Activated T-cell treated with anti-CD3 and anti-CD28 coated beads, Interleukin-2, amount 50 U/mL, for 72 hours (primary cell): ENCODE results near the gene ATP5MK. TPM values are rescaled to one million over a fixed set of nuclear protein-coding genes. Genes with fewer than 3 reads are reported as not detected.

Experiments used
- ATAC-seq, 2 donors: fragments of 150-1000 bp; cut with Tn5 transposase; replicated peaks in 1 of 2; 2 replicates each; pipeline ENCODE4 v1.10.0; 2021; ENCODE audit warnings: moderate library complexity in 2 of 2, mild to moderate bottlenecking in 1 of 2
- DNase-seq, 2 donors: peaks; one replicate each; pipeline ENCODE4 v3.0.0; 2021 to 2022; ENCODE audit warnings: mixed read lengths in 1 of 2
- H3K27ac Mint-ChIP-seq: one replicate; pipeline ENCODE4 v1.8.0; 2022; ENCODE audit warnings: mild to moderate bottlenecking, moderate library complexity, mixed read lengths
- H3K27me3 Mint-ChIP-seq: one replicate; pipeline ENCODE4 v1.8.0; 2022; ENCODE audit warnings: low read depth, mixed read lengths
- H3K36me3 Mint-ChIP-seq, 2 donors: one replicate each; pipeline ENCODE4 v1.8.0; 2022; ENCODE audit warnings: mixed read lengths in 2 of 2, mild to moderate bottlenecking in 1 of 2; ENCODE audit not compliant: insufficient read depth in 2 of 2
- H3K4me1 Mint-ChIP-seq: one replicate; pipeline ENCODE4 v1.8.0; 2022; ENCODE audit warnings: low read depth, mixed read lengths
- H3K4me3 Mint-ChIP-seq, 2 donors: one replicate each; pipeline ENCODE4 v1.8.0; 2022; ENCODE audit warnings: mild to moderate bottlenecking in 2 of 2, mixed read lengths in 2 of 2, moderate library complexity in 2 of 2
- H3K9me3 Mint-ChIP-seq, 2 donors: one replicate each; pipeline ENCODE4 v1.8.0; 2022; ENCODE audit warnings: mixed read lengths in 2 of 2
- total RNA-seq, 2 donors: library from RNA; stranded (reverse); gene quantifications; one replicate each; pipeline ENCODE4 v1.2.3, GENCODE V29; 2022

The ATP5MK gene, protein sequence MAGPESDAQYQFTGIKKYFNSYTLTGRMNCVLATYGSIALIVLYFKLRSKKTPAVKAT
- total RNA-seq, result 100 to 1,000 TPM; 245 to 260 TPM

DNA sequence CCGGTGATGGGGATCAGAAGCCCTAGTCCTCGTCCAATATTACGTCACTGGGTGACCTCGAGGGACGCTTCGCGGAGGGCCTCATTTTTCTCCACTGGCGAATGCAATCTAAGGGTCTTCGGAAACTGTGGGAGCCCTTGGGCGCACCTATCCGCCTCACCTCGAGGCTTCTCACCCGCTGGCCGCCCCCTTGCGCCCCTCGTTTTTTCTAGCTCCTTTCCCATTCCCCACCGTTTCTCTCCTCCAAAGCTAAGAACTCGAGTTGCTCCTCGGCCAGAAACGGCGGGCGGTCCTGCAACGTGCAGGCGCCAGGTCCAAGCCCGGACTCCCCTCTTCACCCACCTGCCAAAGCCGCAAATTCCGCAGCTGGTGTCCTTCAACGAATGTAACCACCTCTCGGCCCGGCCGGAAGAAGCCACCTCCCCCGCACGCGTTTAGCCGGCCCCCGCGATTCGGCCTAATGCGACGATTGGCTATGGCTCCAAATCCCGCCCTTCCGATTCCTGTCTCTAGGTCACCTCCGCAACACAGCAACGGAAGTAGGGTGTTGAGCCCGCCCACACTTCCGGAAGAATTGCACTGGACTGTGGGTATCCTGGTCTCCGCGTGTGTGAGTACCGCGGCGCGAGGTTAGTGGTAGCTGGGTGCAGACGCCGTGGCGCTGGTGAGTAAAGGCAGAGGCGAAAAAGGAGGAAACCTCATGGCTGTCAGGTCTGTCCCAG is at the start of gene ATP5MK, which contains the start of gene PDCD11:
TSS of gene ATP5MK (minus strand) at position 409 of the 722 bp plus-strand sequence. CDS start 4,018 bp downstream, outside the sequence.
TSS of gene PDCD11 (plus strand) at position 560 of the 722 bp plus-strand sequence. CDS start 1,801 bp downstream, outside the sequence.
- peak; percentile 100 for ATAC-seq

DNA sequence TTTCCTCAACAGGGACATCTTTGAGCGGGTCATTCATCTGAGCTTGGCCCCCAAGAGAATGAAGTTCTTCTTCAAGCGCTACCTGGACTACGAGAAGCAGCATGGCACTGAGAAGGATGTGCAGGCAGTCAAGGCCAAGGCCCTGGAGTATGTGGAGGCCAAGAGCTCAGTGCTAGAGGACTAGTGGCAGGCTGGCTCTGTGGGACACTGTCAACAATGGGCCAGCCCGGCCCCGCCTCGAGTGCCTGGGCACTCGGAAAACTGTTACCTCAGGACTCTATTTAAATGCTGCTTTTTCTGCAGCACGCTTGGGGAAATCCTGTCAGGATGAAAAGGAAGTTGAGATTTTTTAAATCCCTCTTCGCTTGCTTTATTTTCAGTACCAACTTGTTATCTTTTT is 49.1 kb upstream of the ATP5MK start:
- Mint-ChIP-seq H3K27ac (no peak overlapping the region), H3K4me3 (no peak overlapping the region), H3K4me1 (peaks cover 21% of the 10 kb centered on the region), H3K9me3 (no peaks in the 10 kb centered on the region), H3K36me3 (peaks cover 13 to 24% of the 10 kb centered on the region in 2 donors), H3K27me3 (no peaks in the 10 kb centered on the region)
- ATAC-seq, result no peak
- no peak for DNase-seq

More for the DNA sequence above, at the start of gene ATP5MK, which contains the start of gene PDCD11:
- Mint-ChIP-seq H3K9me3 (no peaks in the 10 kb centered on the region), H3K27me3 (no peaks in the 10 kb centered on the region), H3K27ac (peak within 1 kb of the TSS; percentile 99), H3K4me1 (peaks cover 61% of the 10 kb centered on the region), H3K36me3 (peaks cover 6 to 23% of the 10 kb centered on the region in 2 donors), H3K4me3 (peak within 1 kb of the TSS; percentile 97 to 98)
- peak; percentile 96 to 98 for DNase-seq

DNA sequence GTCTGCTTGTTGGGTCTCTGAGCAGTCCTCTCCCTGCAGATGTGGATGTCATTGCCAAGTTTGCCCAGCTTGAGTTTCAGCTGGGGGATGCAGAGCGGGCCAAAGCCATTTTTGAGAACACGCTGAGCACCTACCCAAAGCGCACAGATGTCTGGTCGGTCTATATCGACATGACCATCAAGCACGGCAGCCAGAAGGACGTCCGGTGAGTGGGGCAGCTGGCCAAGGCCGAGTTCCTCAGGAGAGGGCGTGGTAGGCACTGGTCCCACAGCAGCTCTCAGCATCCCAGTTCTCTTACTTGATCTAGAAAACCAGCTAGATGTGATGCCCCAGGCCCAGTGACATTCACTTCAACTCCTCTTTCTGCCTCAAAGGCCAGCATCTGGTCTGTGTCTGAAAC is 48.2 kb upstream of the ATP5MK start:
- H3K27ac Mint-ChIP-seq, result no peak overlapping the region
- no peaks in the 10 kb centered on the region for H3K9me3 Mint-ChIP-seq
- H3K4me3 Mint-ChIP-seq, result no peak overlapping the region
- H3K36me3 Mint-ChIP-seq, result peaks cover 12 to 26% of the 10 kb centered on the region in 2 donors
- no peaks in the 10 kb centered on the region for H3K27me3 Mint-ChIP-seq
- H3K4me1 Mint-ChIP-seq, result peaks cover 16% of the 10 kb centered on the region
- ATAC-seq (no peak), DNase-seq (no peak)

DNA sequence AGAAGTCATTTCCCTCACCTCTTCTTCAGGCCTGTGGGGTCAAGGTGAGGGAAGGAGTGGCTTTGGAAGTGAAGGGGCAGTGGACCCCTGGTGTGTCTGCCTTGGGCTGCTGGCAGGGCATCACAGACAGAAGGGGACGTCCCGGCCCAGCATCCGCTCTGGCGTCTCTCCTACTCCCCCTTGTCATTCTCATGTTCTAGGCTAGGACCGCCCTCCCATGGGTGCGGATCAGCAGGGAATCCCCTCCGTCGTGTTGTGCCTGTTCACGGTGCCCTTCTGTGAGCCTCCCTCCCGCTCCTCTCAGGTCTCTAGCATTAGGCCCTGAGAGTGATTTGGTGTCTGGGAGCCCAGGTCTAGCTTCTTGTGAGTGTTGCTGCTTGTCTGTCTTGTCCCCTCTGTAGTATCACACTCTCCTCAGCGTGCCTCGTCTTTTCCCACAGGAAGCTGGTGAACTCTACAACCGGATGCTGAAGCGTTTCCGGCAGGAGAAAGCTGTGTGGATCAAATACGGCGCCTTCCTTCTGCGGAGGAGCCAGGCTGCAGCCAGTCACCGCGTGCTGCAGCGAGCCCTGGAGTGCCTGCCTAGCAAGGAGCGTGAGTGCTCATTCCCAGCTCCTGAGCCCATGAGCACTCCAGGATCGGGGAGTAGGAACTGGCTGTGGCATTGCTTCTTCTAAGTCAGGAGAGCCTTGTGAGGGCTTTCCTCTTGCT is 47.4 kb upstream of the ATP5MK start:
- Mint-ChIP-seq H3K4me3 (no peak overlapping the region), H3K4me1 (peaks cover 9% of the 10 kb centered on the region), H3K36me3 (peaks cover 10 to 20% of the 10 kb centered on the region in 2 donors), H3K27ac (no peak overlapping the region), H3K9me3 (no peaks in the 10 kb centered on the region), H3K27me3 (no peaks in the 10 kb centered on the region)
- DNase-seq (no peak), ATAC-seq (no peak)

DNA sequence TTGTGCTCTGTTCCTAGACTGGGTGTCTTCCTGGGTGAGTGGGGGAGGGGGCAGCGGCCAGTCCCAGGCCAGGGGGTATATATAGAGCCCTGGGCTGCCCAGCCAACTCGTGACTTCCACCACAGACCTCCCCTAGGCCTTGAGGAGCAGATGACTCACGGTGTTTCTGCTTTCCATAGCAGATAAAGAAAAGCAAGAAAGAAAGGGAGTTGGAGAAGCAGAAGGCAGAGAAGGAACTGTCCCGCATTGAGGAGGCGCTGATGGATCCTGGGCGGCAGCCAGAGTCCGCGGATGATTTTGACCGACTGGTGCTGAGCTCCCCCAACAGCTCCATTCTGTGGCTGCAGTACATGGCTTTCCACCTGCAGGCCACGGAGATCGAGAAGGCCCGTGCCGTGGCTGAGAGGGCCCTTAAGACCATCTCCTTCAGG is 45.8 kb upstream of the ATP5MK start:
- peaks cover 13 to 23% of the 10 kb centered on the region in 2 donors for H3K36me3 Mint-ChIP-seq
- DNase-seq, result no peak
- H3K27me3 Mint-ChIP-seq, result no peaks in the 10 kb centered on the region
- no peak for ATAC-seq
- H3K27ac Mint-ChIP-seq, result peak overlapping the region; percentile 6
- no peak overlapping the region for H3K4me3 Mint-ChIP-seq
- no peaks in the 10 kb centered on the region for H3K9me3 Mint-ChIP-seq
- H3K4me1 Mint-ChIP-seq, result peaks cover 7% of the 10 kb centered on the region

DNA sequence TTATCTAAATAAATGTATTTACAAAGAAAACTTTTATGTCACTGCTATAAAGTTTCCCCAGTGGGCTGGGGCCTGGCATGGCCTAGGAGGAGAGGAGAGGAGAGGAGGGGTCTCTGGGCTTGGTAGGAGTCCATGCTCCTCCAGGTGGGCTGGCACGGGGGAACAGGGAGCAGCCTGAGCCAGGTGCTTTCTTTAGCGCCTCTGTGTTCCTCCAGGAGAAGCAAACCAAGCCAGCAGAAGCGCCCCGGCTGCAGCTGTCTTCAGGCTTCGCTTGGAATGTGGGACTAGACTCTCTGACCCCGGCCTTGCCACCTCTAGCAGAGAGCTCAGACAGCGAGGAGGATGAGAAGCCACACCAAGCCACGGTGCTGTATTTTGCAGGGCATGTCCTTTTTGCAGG is 45.3 kb upstream of the ATP5MK start:
- Mint-ChIP-seq H3K27ac (peak overlapping the region; percentile 6), H3K27me3 (no peaks in the 10 kb centered on the region), H3K9me3 (no peaks in the 10 kb centered on the region), H3K4me1 (peaks cover 7% of the 10 kb centered on the region), H3K36me3 (peaks cover 15 to 28% of the 10 kb centered on the region in 2 donors), H3K4me3 (no peak overlapping the region)
- ATAC-seq, result no peak
- no peak for DNase-seq

DNA sequence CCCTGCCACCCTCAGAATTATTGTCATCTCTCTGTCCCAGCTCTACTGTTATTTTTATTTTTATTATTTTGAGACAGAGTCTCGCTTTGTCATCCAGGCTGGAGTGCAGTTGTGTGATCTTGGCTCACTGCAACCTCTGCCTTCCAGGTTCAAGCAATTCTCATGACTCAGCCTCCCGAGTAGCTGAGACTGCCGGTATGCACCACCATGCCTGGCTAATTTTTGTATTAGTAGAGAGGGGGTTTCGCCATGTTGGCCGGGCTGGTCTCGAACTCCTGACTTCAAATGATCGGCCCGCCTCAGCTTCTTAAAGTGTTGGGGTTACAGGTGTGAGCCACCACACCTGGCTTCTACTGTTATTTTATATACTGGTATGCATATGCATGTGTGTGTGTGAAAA is 44.9 kb upstream of the ATP5MK start:
- Mint-ChIP-seq H3K36me3 (peaks cover 17 to 29% of the 10 kb centered on the region in 2 donors), H3K27ac (no peak overlapping the region), H3K9me3 (no peaks in the 10 kb centered on the region), H3K27me3 (no peaks in the 10 kb centered on the region), H3K4me3 (no peak overlapping the region), H3K4me1 (peaks cover 7% of the 10 kb centered on the region)
- DNase-seq (no peak), ATAC-seq (no peak)

DNA sequence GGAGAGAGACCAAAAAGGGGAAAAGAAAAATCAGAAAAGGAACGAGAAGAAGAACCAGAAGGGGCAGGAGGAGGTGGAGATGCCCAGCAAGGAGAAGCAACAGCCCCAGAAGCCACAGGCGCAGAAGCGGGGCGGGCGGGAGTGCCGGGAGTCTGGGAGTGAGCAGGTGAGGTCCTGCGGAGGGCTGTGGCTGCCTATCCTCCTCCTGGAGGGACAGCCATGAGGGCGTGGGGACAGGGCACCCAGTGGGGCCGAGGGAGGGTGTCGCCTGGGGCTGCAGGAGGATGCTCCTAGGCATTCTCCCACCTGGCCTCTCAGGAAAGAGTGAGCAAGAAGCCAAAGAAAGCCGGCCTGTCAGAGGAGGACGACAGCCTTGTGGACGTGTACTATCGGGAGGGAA is 44.1 kb upstream of the ATP5MK start:
- Mint-ChIP-seq H3K9me3 (no peaks in the 10 kb centered on the region), H3K4me3 (no peak overlapping the region), H3K36me3 (peaks cover 17 to 29% of the 10 kb centered on the region in 2 donors), H3K4me1 (peaks cover 7% of the 10 kb centered on the region), H3K27me3 (no peaks in the 10 kb centered on the region), H3K27ac (peak overlapping the region; percentile 43)
- DNase-seq (no peak), ATAC-seq (no peak)

DNA sequence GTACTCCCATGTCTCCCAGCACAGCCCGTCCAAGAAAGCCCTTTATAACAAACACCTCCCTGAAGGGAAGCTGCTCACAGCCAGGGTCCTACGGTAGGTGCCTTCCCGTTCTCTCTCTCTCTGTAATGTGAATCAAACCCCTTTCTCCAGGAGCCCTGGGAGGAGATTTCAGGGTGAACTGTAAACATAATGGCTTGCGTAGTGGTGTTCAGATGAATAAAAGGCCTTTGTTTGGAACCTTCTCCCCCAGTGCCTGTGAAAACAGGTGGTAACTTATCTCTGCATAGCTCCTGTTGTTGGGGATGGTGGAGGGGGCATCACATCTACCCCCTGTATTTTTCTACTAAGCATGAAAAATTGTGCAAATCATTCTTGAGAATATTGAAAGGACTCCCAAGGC is 43.5 kb upstream of the ATP5MK start:
- peaks cover 14 to 30% of the 10 kb centered on the region in 2 donors for H3K36me3 Mint-ChIP-seq
- H3K27ac Mint-ChIP-seq, result no peak overlapping the region
- H3K4me1 Mint-ChIP-seq, result peaks cover 7% of the 10 kb centered on the region
- no peaks in the 10 kb centered on the region for H3K27me3 Mint-ChIP-seq
- H3K4me3 Mint-ChIP-seq, result no peak overlapping the region
- no peak for ATAC-seq
- DNase-seq, result no peak
- H3K9me3 Mint-ChIP-seq, result no peaks in the 10 kb centered on the region

DNA sequence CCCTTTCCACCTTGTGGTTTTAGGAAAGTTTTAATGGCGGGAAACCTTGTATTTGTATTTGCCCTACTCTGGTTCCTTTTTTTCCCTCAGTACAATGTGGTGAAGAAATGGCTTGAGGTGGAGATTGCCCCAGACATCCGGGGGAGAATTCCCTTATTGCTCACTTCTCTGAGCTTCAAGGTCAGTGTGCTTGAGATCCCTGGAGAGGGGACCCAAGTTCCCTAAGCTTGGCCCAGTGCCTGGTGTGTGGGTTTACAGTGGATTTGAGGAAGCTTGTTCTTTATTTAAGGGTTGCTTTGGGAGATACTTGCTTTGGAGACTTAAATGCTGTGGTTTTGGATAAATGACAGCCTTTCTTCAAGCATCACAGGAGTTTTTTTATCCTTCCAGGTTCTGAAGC is 37.6 kb upstream of the ATP5MK start:
- no peak overlapping the region for H3K27ac Mint-ChIP-seq
- no peaks in the 10 kb centered on the region for H3K27me3 Mint-ChIP-seq
- peaks cover 12 to 28% of the 10 kb centered on the region in 2 donors for H3K36me3 Mint-ChIP-seq
- H3K4me1 Mint-ChIP-seq, result peaks cover 16% of the 10 kb centered on the region
- no peak overlapping the region for H3K4me3 Mint-ChIP-seq
- DNase-seq (no peak), ATAC-seq (no peak)
- H3K9me3 Mint-ChIP-seq, result no peaks in the 10 kb centered on the region

DNA sequence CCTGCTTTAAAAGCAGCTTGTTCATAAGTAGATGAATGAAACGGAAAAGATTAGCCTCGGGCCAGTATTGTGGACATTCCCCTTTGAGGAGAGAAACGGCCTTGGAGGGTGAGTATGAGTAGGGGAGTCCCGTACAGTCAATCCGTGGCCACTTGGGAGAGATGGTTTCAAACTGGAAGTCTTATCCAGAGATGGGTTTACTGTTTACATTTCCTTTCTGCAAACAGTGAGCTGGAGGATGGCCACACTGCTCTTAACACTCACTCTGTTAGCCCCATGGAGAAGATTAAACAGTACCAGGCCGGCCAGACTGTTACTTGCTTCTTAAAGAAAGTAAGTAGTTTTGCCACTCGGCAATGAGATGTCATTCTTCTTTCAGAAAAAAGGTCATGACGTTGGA is 35.6 kb upstream of the ATP5MK start:
- H3K27me3 Mint-ChIP-seq, result no peaks in the 10 kb centered on the region

DNA sequence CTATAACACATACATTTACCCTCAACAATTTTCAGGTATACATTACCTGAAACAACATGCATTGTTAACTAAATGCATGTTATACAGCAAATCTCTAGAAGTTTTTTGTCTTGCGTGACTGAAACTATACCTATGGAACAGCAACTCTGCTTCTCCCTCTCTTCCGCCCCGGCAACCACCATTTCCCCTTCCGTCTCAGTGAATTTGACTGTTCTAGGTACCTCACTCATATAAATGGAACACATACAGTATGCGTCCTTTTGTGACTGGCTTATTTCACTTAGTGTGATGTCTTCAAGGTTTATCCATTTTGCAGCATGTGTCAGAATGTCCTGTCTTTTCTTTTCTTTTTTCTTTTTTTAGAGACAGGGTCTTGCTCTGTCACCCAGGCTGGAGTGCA is 33.4 kb upstream of the ATP5MK start:
- Mint-ChIP-seq H3K36me3 (peaks cover 7 to 29% of the 10 kb centered on the region in 2 donors), H3K27me3 (no peaks in the 10 kb centered on the region), H3K4me1 (peaks cover 27% of the 10 kb centered on the region), H3K4me3 (peak overlapping the region; percentile 2 to 23), H3K9me3 (no peaks in the 10 kb centered on the region), H3K27ac (peak overlapping the region; percentile 26)
- ATAC-seq, result peak; percentile 32 to 80
- no peak for DNase-seq

More for the DNA sequence above, 35.6 kb upstream of the ATP5MK start:
- Mint-ChIP-seq H3K9me3 (no peaks in the 10 kb centered on the region), H3K36me3 (peaks cover 6 to 30% of the 10 kb centered on the region in 2 donors), H3K27ac (no peak overlapping the region), H3K4me3 (no peak overlapping the region), H3K4me1 (peaks cover 27% of the 10 kb centered on the region)
- DNase-seq (no peak), ATAC-seq (no peak)

DNA sequence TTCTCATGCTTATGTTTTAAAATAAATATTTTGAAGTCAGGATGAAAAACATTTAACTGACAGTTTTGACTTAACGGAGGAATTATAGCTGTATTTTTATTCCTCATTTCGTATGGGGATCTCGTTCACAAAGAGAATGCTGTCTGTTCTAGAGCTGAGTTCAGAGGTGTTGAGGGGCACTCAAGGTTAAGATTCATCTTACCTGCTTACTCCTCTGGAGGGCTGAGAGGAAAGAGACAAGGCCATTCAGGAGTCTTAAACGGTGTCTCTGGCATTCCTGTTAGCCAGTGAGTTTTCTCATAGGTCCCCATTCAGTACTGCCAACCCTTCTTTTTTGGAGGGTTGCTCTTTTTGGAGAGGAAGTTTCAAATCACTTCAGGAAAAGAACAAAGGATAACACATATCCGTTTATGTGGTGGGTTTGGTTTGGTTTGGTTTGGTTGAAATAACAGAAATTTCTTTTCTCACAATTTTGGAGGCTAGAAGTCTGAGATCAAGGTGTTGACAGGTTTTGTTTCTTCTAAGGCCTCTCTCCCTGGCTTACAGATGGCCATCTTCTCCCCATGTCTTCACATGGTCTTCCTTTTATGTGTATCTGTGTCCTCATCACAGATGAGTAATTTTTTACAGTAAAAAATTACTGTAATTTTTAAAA is 32.8 kb upstream of the ATP5MK start:
- Mint-ChIP-seq H3K27me3 (no peaks in the 10 kb centered on the region), H3K9me3 (no peaks in the 10 kb centered on the region), H3K36me3 (peaks cover 7 to 33% of the 10 kb centered on the region in 2 donors), H3K27ac (peak overlapping the region; percentile 26), H3K4me3 (no peak overlapping the region), H3K4me1 (peaks cover 27% of the 10 kb centered on the region)
- DNase-seq (no peak), ATAC-seq (peak in 1 of 2 donors; percentile 56)
